ENCODE results near the gene CYFIP1. TPM values are rescaled to one million over a fixed set of nuclear protein-coding genes. Genes with fewer than 3 reads are reported as not detected.

CYFIP1 gene
- total RNA-seq, 4 donors from 2014 or later, result 88.0 to 92.5 (median 90.1) TPM

DNA sequence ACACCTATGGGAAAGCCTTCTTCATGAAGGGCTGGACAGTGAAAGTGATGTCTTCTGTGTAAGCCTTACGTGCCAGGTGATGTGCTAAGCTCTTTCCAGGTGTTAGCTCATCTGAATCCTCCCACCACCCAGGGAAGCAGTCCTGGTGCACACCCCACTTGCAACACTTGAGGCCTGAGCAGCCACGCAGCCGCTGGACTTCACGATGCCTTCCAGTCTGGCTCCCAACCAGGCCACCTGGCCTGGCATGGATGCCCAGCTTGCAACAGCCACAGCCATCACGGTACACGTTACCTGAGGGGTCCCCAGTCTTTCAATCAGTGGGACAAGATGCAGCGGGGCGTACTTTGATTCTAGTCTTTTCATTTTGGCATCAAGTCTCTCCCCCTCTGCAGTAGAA is 105.9 kb downstream of the CYFIP1 start:
- Histone ChIP-seq H3K36me3 (peaks cover 30 to 100% (median 39%) of the 10 kb centered on the region in 3 donors), H3K4me1 (peaks cover 0 to 8% (median 0%) of the 10 kb centered on the region in 3 donors), H3K4me3 (no peak overlapping the region), H3K27ac (no peak overlapping the region), H3K9me3 (no peaks in the 10 kb centered on the region), H3K27me3 (no peaks in the 10 kb centered on the region)
- intact Hi-C loops (cut with DNase I), result no loop called here
- 95 to 98% methylated on average over 5 to 8 of the region's 8 CpGs for WGBS, 2 donors
- DNase-seq, result no peak
- TF ChIP-seq, protein P1, sequence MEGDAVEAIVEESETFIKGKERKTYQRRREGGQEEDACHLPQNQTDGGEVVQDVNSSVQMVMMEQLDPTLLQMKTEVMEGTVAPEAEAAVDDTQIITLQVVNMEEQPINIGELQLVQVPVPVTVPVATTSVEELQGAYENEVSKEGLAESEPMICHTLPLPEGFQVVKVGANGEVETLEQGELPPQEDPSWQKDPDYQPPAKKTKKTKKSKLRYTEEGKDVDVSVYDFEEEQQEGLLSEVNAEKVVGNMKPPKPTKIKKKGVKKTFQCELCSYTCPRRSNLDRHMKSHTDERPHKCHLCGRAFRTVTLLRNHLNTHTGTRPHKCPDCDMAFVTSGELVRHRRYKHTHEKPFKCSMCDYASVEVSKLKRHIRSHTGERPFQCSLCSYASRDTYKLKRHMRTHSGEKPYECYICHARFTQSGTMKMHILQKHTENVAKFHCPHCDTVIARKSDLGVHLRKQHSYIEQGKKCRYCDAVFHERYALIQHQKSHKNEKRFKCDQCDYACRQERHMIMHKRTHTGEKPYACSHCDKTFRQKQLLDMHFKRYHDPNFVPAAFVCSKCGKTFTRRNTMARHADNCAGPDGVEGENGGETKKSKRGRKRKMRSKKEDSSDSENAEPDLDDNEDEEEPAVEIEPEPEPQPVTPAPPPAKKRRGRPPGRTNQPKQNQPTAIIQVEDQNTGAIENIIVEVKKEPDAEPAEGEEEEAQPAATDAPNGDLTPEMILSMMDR (IDR thresholded peaks at IDR 0.05), result no peak
- no peak for TF ChIP-seq POLR2A (IDR thresholded peaks at IDR 0.05)

DNA sequence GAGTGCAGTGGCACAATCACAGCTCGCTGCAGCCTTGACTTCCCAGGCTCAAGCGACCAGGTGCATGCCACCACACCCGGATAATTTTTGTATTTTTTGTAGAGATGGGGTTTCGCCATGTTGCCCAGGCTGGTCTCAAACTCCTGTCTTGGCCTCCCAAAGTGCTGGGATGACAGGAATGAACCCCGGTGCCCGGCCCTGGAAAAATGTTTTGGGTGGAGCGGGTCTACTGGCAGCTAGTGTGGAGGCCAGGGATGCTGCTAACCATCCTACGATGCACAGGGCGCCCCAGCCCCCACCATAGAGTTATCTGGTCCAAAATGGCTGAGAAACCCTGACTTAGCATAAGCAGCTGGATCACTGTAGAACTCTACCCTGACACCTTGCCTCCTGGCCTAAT is 106.3 kb downstream of the CYFIP1 start:
- H3K4me3 ChIP-seq, result no peak overlapping the region
- intact Hi-C loops (cut with DNase I), result no loop called here
- DNase-seq, result no peak
- H3K9me3 ChIP-seq, result no peaks in the 10 kb centered on the region
- H3K27me3 ChIP-seq, result no peaks in the 10 kb centered on the region
- no peak overlapping the region for H3K27ac ChIP-seq
- H3K36me3 ChIP-seq, result peaks cover 30 to 100% (median 43%) of the 10 kb centered on the region in 3 donors
- WGBS, 2 donors, result 93 to 95% methylated on average over 3 to 7 of the region's 9 CpGs
- peaks cover 0 to 8% (median 0%) of the 10 kb centered on the region in 3 donors for H3K4me1 ChIP-seq
- TF ChIP-seq, protein P1 (IDR thresholded peaks at IDR 0.05), result no peak
- TF ChIP-seq POLR2A (IDR thresholded peaks at IDR 0.05), result no peak

DNA sequence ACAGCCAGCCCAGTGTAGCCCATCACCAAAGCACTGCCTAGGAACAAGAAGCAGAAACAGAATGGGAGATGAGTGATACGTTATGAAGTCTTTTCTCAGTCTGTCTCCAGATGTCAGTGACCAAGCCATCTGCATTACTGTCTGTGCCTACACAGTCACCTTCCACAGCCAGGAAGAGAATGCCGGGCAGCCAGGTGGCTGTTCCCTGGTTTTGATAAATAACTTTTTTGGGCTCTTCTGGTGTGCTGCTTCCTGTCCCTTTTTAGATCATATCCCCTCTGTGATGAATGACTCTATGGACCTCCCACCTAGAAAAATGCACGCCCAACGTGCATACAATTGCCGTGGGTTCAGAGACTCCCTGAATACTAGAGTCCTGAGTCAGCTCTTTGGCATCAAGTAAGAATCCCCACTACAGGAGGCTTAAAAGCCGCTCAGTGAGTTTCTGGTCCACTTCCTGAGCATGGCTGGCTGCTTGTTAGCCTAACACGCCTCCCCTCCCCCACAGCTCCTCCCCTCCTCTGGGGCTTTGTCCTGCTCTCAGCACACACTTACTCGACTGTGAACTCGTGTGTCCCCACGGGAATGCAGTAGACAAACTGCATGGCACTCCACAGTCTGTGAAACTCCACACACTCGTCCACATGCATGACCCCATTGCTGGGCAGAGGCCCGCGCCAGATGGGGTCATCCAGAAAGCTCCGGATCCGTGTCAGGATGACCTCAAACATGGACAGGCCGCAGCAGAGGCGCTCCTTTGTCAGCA is 107.0 kb downstream of the CYFIP1 start:
- intact Hi-C loops (cut with DNase I), result no loop called here
- DNase-seq, result no peak
- 70 to 77% methylated on average over 7 to 11 of the region's 17 CpGs for WGBS, 2 donors
- Histone ChIP-seq H3K9me3 (no peaks in the 10 kb centered on the region), H3K4me1 (peaks cover 0 to 11% (median 0%) of the 10 kb centered on the region in 3 donors), H3K27ac (no peak overlapping the region), H3K36me3 (peaks cover 29 to 100% (median 46%) of the 10 kb centered on the region in 3 donors), H3K4me3 (no peak overlapping the region), H3K27me3 (no peaks in the 10 kb centered on the region)
- no peak for TF ChIP-seq POLR2A (IDR thresholded peaks at IDR 0.05)

DNA sequence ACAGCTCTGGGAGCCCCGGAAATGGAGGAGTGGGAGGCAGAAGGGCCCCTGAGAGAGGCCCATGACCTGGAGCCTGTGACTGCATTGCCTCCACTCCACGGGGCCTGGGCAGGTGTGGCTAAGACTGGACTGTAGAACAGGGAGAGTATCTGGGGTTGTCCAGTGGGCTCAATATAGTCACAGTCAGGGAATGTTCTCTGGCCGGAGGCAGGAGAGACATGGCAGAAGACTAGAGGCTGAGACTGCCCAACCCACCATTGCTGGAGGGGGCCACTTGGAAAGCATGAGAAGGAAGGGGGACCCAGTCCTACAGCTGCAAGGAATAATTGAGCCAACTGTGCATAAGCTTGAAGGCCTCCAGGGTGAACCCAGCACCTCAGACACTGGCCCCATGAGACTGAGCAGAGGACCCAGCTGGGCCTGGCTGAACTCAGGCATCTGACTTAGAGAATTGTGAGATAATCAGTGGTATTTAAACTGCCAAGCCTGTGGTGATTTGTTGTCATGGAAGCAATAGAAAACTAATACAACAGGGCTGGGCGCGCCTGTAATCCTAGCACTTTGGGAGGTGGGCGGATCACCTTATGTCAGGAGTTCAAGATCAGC is 108.6 kb downstream of the CYFIP1 start:
- Histone ChIP-seq H3K27ac (peak overlapping the region in 1 of 4 donors; percentile 18), H3K9me3 (no peaks in the 10 kb centered on the region), H3K27me3 (no peaks in the 10 kb centered on the region), H3K4me1 (peaks cover 0 to 11% (median 0%) of the 10 kb centered on the region in 3 donors), H3K36me3 (peaks cover 23 to 100% (median 37%) of the 10 kb centered on the region in 3 donors), H3K4me3 (no peak overlapping the region)
- DNase-seq, result no peak
- TF ChIP-seq, protein P1 (IDR thresholded peaks at IDR 0.05), result no peak
- TF ChIP-seq POLR2A (IDR thresholded peaks at IDR 0.05), result no peak
- 83 to 96% methylated on average over 6 of the region's 6 CpGs for WGBS, 2 donors
- intact Hi-C loops (cut with DNase I), result no loop called here

DNA sequence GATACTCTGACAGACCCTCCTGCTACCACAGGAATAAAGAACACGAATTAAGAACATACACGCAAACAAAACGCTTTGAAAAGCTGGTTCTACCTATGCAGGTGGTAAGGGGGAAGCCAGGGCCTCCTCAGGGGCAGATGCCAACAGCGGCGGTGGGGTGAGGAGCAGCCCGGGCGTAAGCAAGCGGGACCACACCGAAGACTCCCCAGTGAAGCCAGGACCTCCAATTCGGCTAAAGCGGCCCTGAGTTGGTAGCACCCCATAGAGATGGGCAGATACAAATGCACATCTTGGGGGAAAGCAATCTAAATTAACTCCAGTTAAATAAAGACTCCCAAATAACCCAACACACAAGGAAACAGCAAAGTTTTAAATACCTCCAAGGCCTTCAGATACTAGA is 109.3 kb downstream of the CYFIP1 start:
- TF ChIP-seq POLR2A (IDR thresholded peaks at IDR 0.05), result no peak
- TF ChIP-seq, protein P1 (IDR thresholded peaks at IDR 0.05), result no peak
- intact Hi-C loops (cut with DNase I), result no loop called here
- Histone ChIP-seq H3K4me3 (no peak overlapping the region), H3K4me1 (peaks cover 0 to 11% (median 0%) of the 10 kb centered on the region in 3 donors), H3K9me3 (no peaks in the 10 kb centered on the region), H3K27me3 (no peaks in the 10 kb centered on the region), H3K36me3 (peaks cover 23 to 100% (median 37%) of the 10 kb centered on the region in 3 donors), H3K27ac (no peak overlapping the region)
- DNase-seq, result no peak
- whole genome bisulfite sequencing, 2 donors, result 95 to 96% methylated on average over 11 of the region's 11 CpGs
